Motor neuron (in vitro differentiated cells): ENCODE measurements around the gene IGSF9B. TPM values are rescaled to one million over a fixed set of nuclear protein-coding genes. Genes with fewer than 3 reads are reported as not detected.
"Not testable (repeated sequence)": the region's sequence is repeated elsewhere in the genome, so short reads cannot be mapped to it uniquely, and the experiment has no call there.

Source experiments
- ATAC-seq, 8 experiments: fragments of 200-7000 bp; cut with Tn5 transposase; replicated peaks in 6 of 8; 2 replicates each; pipeline ENCODE4 v1.8.0; 2021; ENCODE audit warnings: mild to moderate bottlenecking in 8 of 8, moderate library complexity in 8 of 8
- H3K27ac ChIP-seq, 2 donors: fragments of 250-450 bp; sonication (Bioruptor Pico); 2 replicates each; pipeline ENCODE4 v1.9.0; 2021; ENCODE audit warnings: antibody characterized with exemption in 2 of 2, mild to moderate bottlenecking in 2 of 2, moderate library complexity in 1 of 2
- H3K4me1 ChIP-seq, 2 donors: fragments of 250-450 bp; sonication (Bioruptor Pico); replicated peaks in 1 of 2; 2 replicates each; pipeline ENCODE4 v1.6.1; 2021; ENCODE audit warnings: antibody characterized with exemption in 2 of 2, mild to moderate bottlenecking in 2 of 2, moderate library complexity in 1 of 2
- H3K4me3 ChIP-seq, 5 donors: fragments of 250-450 bp; sonication (Bioruptor Pico); 2 replicates each; pipeline ENCODE4 v1.9.0; 2021; ENCODE audit warnings: antibody characterized with exemption in 5 of 5, mild to moderate bottlenecking in 5 of 5, moderate library complexity in 4 of 5
- WGBS, 10 experiments: fragments of 450-650 bp; shearing (Covaris generic); methylation state at CpG; one replicate each; pipeline ENCODE4 v1.0.0; 2022; 5-methylcytosine and 5-hydroxymethylcytosine counted together
- in situ Hi-C, 9 experiments: fragments of 400-800 bp; cut with MboI; loops; one replicate each; pipeline ENCODE4 v1.15.0; 2021; ENCODE audit warnings: low sequenced_read_pairs in 9 of 9, low pct_unique_long_range_greater_than_20kb in 2 of 9; ENCODE audit not compliant: unreplicated experiment in 9 of 9
- total RNA-seq, 8 experiments: library from RNA; unstranded; fragments of 300-600 nt; gene quantifications; 2 replicates each; pipeline versions ENCODE4 v1.2.3 to v1.2.4, GENCODE V29; 2022

Gene IGSF9B
- total RNA-seq, result 10 to 100 TPM in 4 of 8 experiments, 1 to 10 TPM in 4; 1.3 to 32.1 (median 9.8) TPM

- WGBS, 10 experiments, result 0 to 3% (median 0%) methylated on average over 3 to 9 of the region's 100 CpGs; no CpG with 5 or more reads in 6 of the 10 experiments
- in situ Hi-C loops, result no loop called here
- Histone ChIP-seq H3K4me3 (peak within 1 kb of the TSS; percentile 50 to 92 (median 84)), H3K27ac (peak within 1 kb of the TSS; percentile 34 to 68), H3K4me1 (peaks cover 37 to 40% of the 10 kb centered on the region in 2 donors)
- ATAC-seq, result peak; percentile 81 to 98 (median 88)
Observed at GRCh38 chr11:133956650-133957633, at the start of gene IGSF9B. TSS of gene IGSF9B (minus strand) at chr11:133956968. CDS start at chr11:133956754, 214 bp downstream.

GRCh38 chr11:134004496-134005172, 47.9 kb upstream of the IGSF9B start:
- in situ Hi-C loops, result no loop called here
- Histone ChIP-seq H3K27ac (no peak overlapping the region), H3K4me1 (peaks cover 37 to 39% of the 10 kb centered on the region in 2 donors), H3K4me3 (no peak overlapping the region)
- peak in 5 of 8 experiments; percentile 36 to 95 (median 67) for ATAC-seq
- WGBS, 10 experiments, result 5 to 60% (median 45%) methylated on average over 3 to 10 of the region's 10 CpGs; no CpG with 5 or more reads in 1 of the 10 experiments

GRCh38 chr11:134003792-134004495, 47.2 kb upstream of the IGSF9B start:
- peak in 1 of 8 experiments; percentile 6 for ATAC-seq
- in situ Hi-C loops, result no loop called here
- Histone ChIP-seq H3K27ac (no peak overlapping the region), H3K4me3 (no peak overlapping the region), H3K4me1 (peaks cover 40 to 44% of the 10 kb centered on the region in 2 donors)
- 26 to 100% (median 75%) methylated on average over 2 to 9 of the region's 9 CpGs for WGBS, 10 experiments

DNA sequence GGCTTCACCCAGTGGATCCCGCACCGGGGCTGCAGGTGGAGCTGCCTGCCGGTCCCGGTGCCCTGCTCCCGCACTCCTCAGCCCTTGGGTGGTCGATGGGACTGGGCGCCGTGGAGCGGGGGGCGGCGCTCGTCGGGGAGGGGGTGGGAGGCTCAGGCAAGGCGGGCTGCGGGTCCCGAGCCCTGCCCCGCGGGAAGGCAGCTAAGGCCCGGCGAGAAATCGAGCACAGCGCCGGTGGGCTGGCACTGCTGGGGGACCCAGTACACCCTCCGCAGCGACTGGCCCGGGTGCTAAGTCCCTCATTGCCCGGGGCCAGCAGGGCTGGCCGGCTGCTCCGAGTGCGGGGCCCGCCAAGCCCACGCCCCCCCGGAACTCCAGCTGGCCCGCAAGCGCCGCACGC, 46.1 kb upstream of the IGSF9B start:
- H3K27ac ChIP-seq, in situ Hi-C loops, H3K4me3 ChIP-seq, ATAC-seq: not testable (repeated sequence)
- peaks cover 32 to 34% of the 10 kb centered on the region in 2 donors for H3K4me1 ChIP-seq
- WGBS, 10 experiments, result no CpG with 5 or more reads among the region's 37 CpGs

DNA sequence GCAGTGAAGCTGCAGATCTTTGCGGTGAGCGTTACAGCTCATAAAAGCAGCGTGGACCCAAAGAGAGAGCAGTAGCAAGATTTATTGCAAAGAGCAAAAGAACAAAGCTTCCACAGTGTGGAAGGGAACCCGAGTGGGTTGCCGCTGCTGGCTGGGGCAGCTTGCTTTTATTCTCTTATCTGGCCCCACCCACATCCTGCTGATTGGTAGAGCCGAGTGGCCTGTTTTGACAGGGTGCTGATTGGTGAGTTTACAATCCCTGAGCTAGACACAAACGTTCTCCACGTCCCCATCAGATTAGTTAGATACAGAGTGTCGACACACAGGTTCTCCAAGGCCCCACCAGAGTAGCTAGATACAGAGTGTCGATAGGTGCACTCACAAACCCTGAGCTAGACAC, 45.6 kb upstream of the IGSF9B start:
- in situ Hi-C loops, result not testable (repeated sequence)
- WGBS, 10 experiments, result 28 to 76% (median 70%) methylated on average over 2 to 5 of the region's 10 CpGs; no CpG with 5 or more reads in 4 of the 10 experiments

GRCh38 chr11:134001596-134001995, 44.8 kb upstream of the IGSF9B start:
- Histone ChIP-seq H3K4me3 (no peak overlapping the region), H3K27ac (no peak overlapping the region), H3K4me1 (peaks cover 32 to 34% of the 10 kb centered on the region in 2 donors)
- peak in 4 of 8 experiments; percentile 5 to 47 (median 19) for ATAC-seq
- in situ Hi-C loops, result no loop called here
- WGBS, 10 experiments, result 17 to 100% (median 82%) methylated on average over 1 to 5 of the region's 6 CpGs; no CpG with 5 or more reads in 4 of the 10 experiments

More for the DNA sequence above, 45.6 kb upstream of the IGSF9B start:
- H3K4me3 ChIP-seq, ATAC-seq, H3K27ac ChIP-seq: not testable (repeated sequence)
- H3K4me1 ChIP-seq, result peaks cover 32 to 34% of the 10 kb centered on the region in 2 donors

DNA sequence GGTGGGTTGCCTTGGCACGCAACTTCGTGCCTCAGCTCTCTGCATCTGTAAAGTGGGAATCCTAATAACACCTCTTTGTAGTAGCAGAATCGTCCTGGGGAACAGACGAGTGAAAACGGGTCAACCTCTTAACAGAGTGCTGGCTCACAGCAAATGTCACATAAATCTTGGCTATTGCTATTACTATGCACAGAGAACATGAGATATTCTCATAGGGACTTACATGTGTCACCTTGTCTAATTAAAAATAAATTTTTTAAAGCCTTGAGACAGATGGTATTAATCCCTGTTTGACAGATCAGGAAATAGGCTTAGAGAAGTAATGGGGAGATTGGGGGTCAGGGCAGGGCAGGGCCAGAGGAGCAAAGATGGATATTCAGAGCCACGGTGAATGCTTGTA, 44.3 kb upstream of the IGSF9B start:
- in situ Hi-C loops, result no loop called here
- Histone ChIP-seq H3K4me1 (peaks cover 34 to 38% of the 10 kb centered on the region in 2 donors), H3K4me3 (no peak overlapping the region), H3K27ac (no peak overlapping the region)
- 20 to 100% (median 60%) methylated on average over 1 to 5 of the region's 6 CpGs for WGBS, 10 experiments
- peak in 5 of 8 experiments; percentile 7 to 57 (median 38) for ATAC-seq

GRCh38 chr11:133999355-133999754, 42.6 kb upstream of the IGSF9B start:
- peak in 6 of 8 experiments; percentile 16 to 74 (median 66) for ATAC-seq
- Histone ChIP-seq H3K4me1 (peaks cover 24 to 33% of the 10 kb centered on the region in 2 donors), H3K27ac (no peak overlapping the region), H3K4me3 (no peak overlapping the region)
- in situ Hi-C loops, result no loop called here
- WGBS, 10 experiments, result 75 to 100% (median 80%) methylated on average over 1 to 4 of the region's 11 CpGs; no CpG with 5 or more reads in 7 of the 10 experiments

DNA sequence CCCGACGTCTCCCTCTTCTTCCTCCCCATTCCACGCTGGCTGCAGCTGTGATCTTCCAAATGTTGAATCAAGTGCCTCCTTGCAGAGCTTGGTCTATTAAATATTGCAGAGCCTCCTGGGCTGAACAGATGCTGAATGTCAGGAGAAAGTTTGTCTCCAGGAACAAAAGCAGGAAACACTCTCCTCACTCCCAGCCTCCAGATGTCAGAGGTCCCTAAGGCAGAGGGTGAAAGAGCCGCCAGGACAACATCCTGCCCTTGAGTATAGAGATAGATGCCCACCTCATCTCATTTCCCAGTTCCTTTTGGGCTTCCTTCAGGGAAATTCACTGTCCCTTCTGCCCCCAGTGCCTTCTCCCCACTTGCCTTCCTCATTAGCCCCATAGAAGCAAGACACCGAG, 40.8 kb upstream of the IGSF9B start:
- H3K27ac ChIP-seq, result no peak overlapping the region
- H3K4me3 ChIP-seq, result no peak overlapping the region
- in situ Hi-C loops, result no loop called here
- peaks cover 21 to 25% of the 10 kb centered on the region in 2 donors for H3K4me1 ChIP-seq
- 17 to 100% (median 80%) methylated on average over 1 to 3 of the region's 5 CpGs; no CpG with 5 or more reads in 3 of the 10 experiments for WGBS, 10 experiments
- ATAC-seq, result no peak

- ATAC-seq, result no peak
- H3K4me3 ChIP-seq, result no peak overlapping the region
- WGBS, 10 experiments, result 90 to 100% (median 100%) methylated on average over 1 to 2 of the region's 10 CpGs; no CpG with 5 or more reads in 6 of the 10 experiments
- in situ Hi-C loops, result no loop called here
- no peak overlapping the region for H3K27ac ChIP-seq
- H3K4me1 ChIP-seq, result peaks cover 16 to 23% of the 10 kb centered on the region in 2 donors
Observed at GRCh38 chr11:133996671-133997070, 39.9 kb upstream of the IGSF9B start.

GRCh38 chr11:133995066-133995465, 38.3 kb upstream of the IGSF9B start:
- in situ Hi-C loops, result no loop called here
- Histone ChIP-seq H3K4me1 (peaks cover 11 to 17% of the 10 kb centered on the region in 2 donors), H3K4me3 (no peak overlapping the region), H3K27ac (no peak overlapping the region)
- peak in 1 of 8 experiments; percentile 29 for ATAC-seq
- 20 to 94% (median 83%) methylated on average over 1 to 8 of the region's 8 CpGs; no CpG with 5 or more reads in 2 of the 10 experiments for WGBS, 10 experiments

- Histone ChIP-seq H3K4me3 (no peak overlapping the region), H3K4me1 (peaks cover 3 to 9% of the 10 kb centered on the region in 2 donors), H3K27ac (no peak overlapping the region)
- ATAC-seq, result no peak
- WGBS, 10 experiments, result 0 to 100% (median 78%) methylated on average over 1 to 11 of the region's 13 CpGs; no CpG with 5 or more reads in 1 of the 10 experiments
- in situ Hi-C loops, result no loop called here
Observed at GRCh38 chr11:133993921-133994320, 37.2 kb upstream of the IGSF9B start.
